BJ (cell line): ENCODE data around the gene TNS1. TPM values are rescaled to one million over a fixed set of nuclear protein-coding genes. Genes with fewer than 3 reads are reported as not detected.
"Not testable (repeated sequence)": the region's sequence is repeated elsewhere in the genome, so short reads cannot be mapped to it uniquely, and the experiment has no call there.

Experiments used
- CTCF ChIA-PET: fragments of 350-600 bp; formaldehyde crosslinking; extraction: SDS; loops from one replicate; lab custom pipeline; 2021; ENCODE audit warnings: antibody characterized with exemption, inconsistent platforms; lab: Yijun Ruan, JAX
- POLR2A ChIA-PET: fragments of 300-600 bp; sonication (Branson Sonifier 250); formaldehyde crosslinking; extraction: SDS; loops from one replicate; lab custom pipeline; 2021; ENCODE audit warnings: antibody characterized with exemption; lab: Charles Lee
- DNase-seq: peaks from one replicate; pipeline ENCODE4 v3.0.0-alpha.2; 2011; ENCODE audit warnings: low read depth
- H3K27me3 ChIP-seq: 2 replicates; pipeline ENCODE4 v1.6.0; 2011; ENCODE audit warnings: low read length; ENCODE audit not compliant: control insufficient read depth, insufficient read depth
- H3K36me3 ChIP-seq: 2 replicates; pipeline ENCODE4 v1.5.1; 2011; ENCODE audit warnings: low read length; ENCODE audit not compliant: control insufficient read depth, insufficient read depth
- H3K4me3 ChIP-seq: 2 replicates; pipeline ENCODE4 v1.5.1; 2011; ENCODE audit warnings: low read depth, mild to moderate bottlenecking, control low read depth, low read length
- CTCF ChIP-seq: IDR thresholded peaks from 2 replicates; pipeline ENCODE4 v1.5.1; 2011; ENCODE audit warnings: low read depth, mild to moderate bottlenecking, control low read depth, inconsistent platforms, low read length, moderate library complexity; ENCODE audit not compliant: insufficient read depth
- polyA plus RNA-seq: library from polyadenylated mRNA; depleted of rRNA; stranded (reverse); fragments of >200 nt; gene quantifications from 2 replicates; pipeline ENCODE4 v1.2.3, GENCODE V29; 2011

Gene TNS1
- polyA plus RNA-seq, 1 experiment, result 35.6 TPM

GRCh38 chr2:218036371-218036770 lies 33.6 kb upstream of the TNS1 start:
- CTCF ChIA-PET, result interaction anchor here (1.0 to 9.1 kb wide), 11 partner anchors 9 to 248 kb away, joined by 3 to 176 read pairs (median 3); partner anchors contain the start of gene RUFY4
- TF ChIP-seq CTCF, result 0 out of 2 replicates have a peak, but pooled peaks have one; percentile 12
- peaks cover 23% of the 10 kb centered on the region for H3K27me3 ChIP-seq
- POLR2A ChIA-PET, result no interaction called here
- DNase-seq, result no peak
- H3K4me3 ChIP-seq, result no peak overlapping the region
- no peaks in the 10 kb centered on the region for H3K36me3 ChIP-seq

- CTCF ChIA-PET, result interaction anchor here (0.8 to 9.1 kb wide), 15 partner anchors 8 to 257 kb away, joined by 3 to 176 read pairs (median 4); no protein-coding TSS in a partner anchor
- no peaks in the 10 kb centered on the region for H3K36me3 ChIP-seq
- DNase-seq, result no peak
- peaks cover 19% of the 10 kb centered on the region for H3K27me3 ChIP-seq
- TF ChIP-seq CTCF, result no peak
- no peak overlapping the region for H3K4me3 ChIP-seq
- POLR2A ChIA-PET, result no interaction called here
Observed at GRCh38 chr2:218035463-218036100, 32.8 kb upstream of the TNS1 start.

GRCh38 chr2:218034497-218035213 lies 31.9 kb upstream of the TNS1 start:
- POLR2A ChIA-PET, DNase-seq, H3K36me3 ChIP-seq: not testable (repeated sequence)
- TF ChIP-seq CTCF, result peak; percentile 73
- Histone ChIP-seq H3K27me3 (peaks cover 20% of the 10 kb centered on the region), H3K4me3 (peak overlapping the region; percentile 14; the same call in 1 of the 2 replicates)
- CTCF ChIA-PET, result interaction anchor here (0.8 to 9.1 kb wide), 17 partner anchors 9 to 256 kb away, joined by 3 to 176 read pairs (median 4); partner anchors contain the start of genes RUFY4 and TNS1

- POLR2A ChIA-PET, result no interaction called here
- Histone ChIP-seq H3K36me3 (no peaks in the 10 kb centered on the region), H3K4me3 (no peak overlapping the region), H3K27me3 (peaks cover 16% of the 10 kb centered on the region)
- TF ChIP-seq CTCF, result no peak
- CTCF ChIA-PET, result interaction anchor here (0.5 to 9.1 kb wide), 21 partner anchors 9 to 255 kb away, joined by 3 to 176 read pairs (median 3); partner anchors contain the start of genes RUFY4 and TNS1
- no peak for DNase-seq
Observed at GRCh38 chr2:218033590-218034496, 31.0 kb upstream of the TNS1 start.
